Loucy (cell line): ENCODE measurements around the gene METAP2.

ENCODE experiments used
- CTCF ChIP-seq: fragments of 200-600 bp; sonication (generic); conservative IDR thresholded peaks from 2 replicates; pipeline ENCODE4 v1.5.1; 2014; ENCODE audit warnings: mild to moderate bottlenecking, antibody characterized with exemption, low read length
- EZH2phosphoT487 ChIP-seq: fragments of 200-600 bp; IDR thresholded peaks from 2 replicates; pipeline ENCODE4 v1.6.1; 2018; ENCODE audit warnings: antibody characterized with exemption, mild to moderate bottlenecking, moderate library complexity, borderline replicate concordance

- TF ChIP-seq CTCF, result no peak
- TF ChIP-seq EZH2phosphoT487, result no peak
Measured at GRCh38 chr12:95484524-95484923, 10.6 kb downstream of the METAP2 start.
